ENCODE data around the gene WWC1. TPM values are rescaled to one million over a fixed set of nuclear protein-coding genes. Genes with fewer than 3 reads are reported as not detected.

WWC1 gene
- total and polyA plus RNA-seq, 10 of the 15 experiments (the other 5 are each of a cell fraction or from before 2014, with no cell fraction given) = 0.50 to 7.8 (median 2.5) TPM

GRCh38 chr5:168328814-168329213 is 37.4 kb downstream of the WWC1 start (continued):
- TF ChIP-seq PAX5 (IDR thresholded peaks at IDR 0.05; ENCODE audit: borderline replicate concordance, low read depth, low read length) (no peak), CEBPB (IDR thresholded peaks at IDR 0.05; ENCODE audit: borderline replicate concordance in 1 of 2, low read depth in 2 of 2, low read length in 2 of 2) (no peak), IKZF2 (IDR thresholded peaks at IDR 0.05) (0 out of 4 replicates have a peak, but pooled peaks of 1 of the 2 experiments have one; percentile 12), NR2F1 (conservative IDR thresholded peaks at IDR 0.05) (no peak), NFYA (IDR thresholded peaks at IDR 0.05; ENCODE audit: borderline replicate concordance, low read depth, low read length) (no peak), ZNF24 (IDR thresholded peaks at IDR 0.05) (no peak), BHLHE40 (IDR thresholded peaks at IDR 0.05; ENCODE audit: borderline replicate concordance in 1 of 2, low read depth in 2 of 2, low read length in 1 of 2) (0 out of 4 replicates have a peak, but pooled peaks have one; percentile 12 to 22), ATF7 (IDR thresholded peaks at IDR 0.05; ENCODE audit: low read depth) (peak; percentile 65), ZNF384 (IDR thresholded peaks at IDR 0.05; ENCODE audit: borderline replicate concordance, low read depth, low read length) (no peak), NR2C2 (IDR thresholded peaks at IDR 0.05; ENCODE audit: borderline replicate concordance, control insufficient read depth, insufficient read length, low read depth) (no peak), WRNIP1 (IDR thresholded peaks at IDR 0.05; ENCODE audit: borderline replicate concordance, low read depth, low read length) (no peak), ETV6 (conservative IDR thresholded peaks at IDR 0.05 in 1 of 2, IDR thresholded peaks at IDR 0.05 in 1 of 2; ENCODE audit: borderline replicate concordance in 1 of 2, low read depth in 1 of 2) (no peak), ELK1 (IDR thresholded peaks at IDR 0.05; ENCODE audit: low read depth, low read length) (no peak), TCF7 (IDR thresholded peaks at IDR 0.05; ENCODE audit: borderline replicate concordance) (no peak), IRF4 (IDR thresholded peaks at IDR 0.05; ENCODE audit: low read depth, low read length) (no peak), SMARCA5 (IDR thresholded peaks at IDR 0.05) (no peak)
- TF ChIP-seq, protein P1, sequence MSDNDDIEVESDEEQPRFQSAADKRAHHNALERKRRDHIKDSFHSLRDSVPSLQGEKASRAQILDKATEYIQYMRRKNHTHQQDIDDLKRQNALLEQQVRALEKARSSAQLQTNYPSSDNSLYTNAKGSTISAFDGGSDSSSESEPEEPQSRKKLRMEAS (IDR thresholded peaks at IDR 0.05; ENCODE audit: low read depth, low read length) = no peak
- TF ChIP-seq, protein P2, sequence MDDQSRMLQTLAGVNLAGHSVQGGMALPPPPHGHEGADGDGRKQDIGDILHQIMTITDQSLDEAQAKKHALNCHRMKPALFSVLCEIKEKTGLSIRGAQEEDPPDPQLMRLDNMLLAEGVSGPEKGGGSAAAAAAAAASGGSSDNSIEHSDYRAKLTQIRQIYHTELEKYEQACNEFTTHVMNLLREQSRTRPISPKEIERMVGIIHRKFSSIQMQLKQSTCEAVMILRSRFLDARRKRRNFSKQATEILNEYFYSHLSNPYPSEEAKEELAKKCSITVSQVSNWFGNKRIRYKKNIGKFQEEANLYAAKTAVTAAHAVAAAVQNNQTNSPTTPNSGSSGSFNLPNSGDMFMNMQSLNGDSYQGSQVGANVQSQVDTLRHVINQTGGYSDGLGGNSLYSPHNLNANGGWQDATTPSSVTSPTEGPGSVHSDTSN (IDR thresholded peaks at IDR 0.05; ENCODE audit: insufficient replicate concordance, low read depth, low read length) = no peak
- TF ChIP-seq, protein P3, sequence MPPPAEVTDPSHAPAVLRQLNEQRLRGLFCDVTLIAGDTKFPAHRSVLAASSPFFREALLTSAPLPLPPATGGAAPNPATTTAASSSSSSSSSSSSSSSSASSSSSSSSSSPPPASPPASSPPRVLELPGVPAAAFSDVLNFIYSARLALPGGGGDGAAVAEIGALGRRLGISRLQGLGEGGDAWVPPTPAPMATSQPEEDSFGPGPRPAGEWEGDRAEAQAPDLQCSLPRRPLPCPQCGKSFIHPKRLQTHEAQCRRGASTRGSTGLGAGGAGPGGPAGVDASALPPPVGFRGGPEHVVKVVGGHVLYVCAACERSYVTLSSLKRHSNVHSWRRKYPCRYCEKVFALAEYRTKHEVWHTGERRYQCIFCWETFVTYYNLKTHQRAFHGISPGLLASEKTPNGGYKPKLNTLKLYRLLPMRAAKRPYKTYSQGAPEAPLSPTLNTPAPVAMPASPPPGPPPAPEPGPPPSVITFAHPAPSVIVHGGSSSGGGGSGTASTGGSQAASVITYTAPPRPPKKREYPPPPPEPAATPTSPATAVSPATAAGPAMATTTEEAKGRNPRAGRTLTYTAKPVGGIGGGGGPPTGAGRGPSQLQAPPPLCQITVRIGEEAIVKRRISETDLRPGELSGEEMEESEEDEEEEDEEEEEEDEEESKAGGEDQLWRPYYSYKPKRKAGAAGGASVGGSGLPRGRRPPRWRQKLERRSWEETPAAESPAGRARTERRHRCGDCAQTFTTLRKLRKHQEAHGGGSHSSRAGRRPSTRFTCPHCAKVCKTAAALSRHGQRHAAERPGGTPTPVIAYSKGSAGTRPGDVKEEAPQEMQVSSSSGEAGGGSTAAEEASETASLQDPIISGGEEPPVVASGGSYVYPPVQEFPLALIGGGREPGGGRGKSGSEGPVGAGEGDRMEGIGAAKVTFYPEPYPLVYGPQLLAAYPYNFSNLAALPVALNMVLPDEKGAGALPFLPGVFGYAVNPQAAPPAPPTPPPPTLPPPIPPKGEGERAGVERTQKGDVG (CRISPR knock-in tag; IDR thresholded peaks at IDR 0.05) = no peak
- TF ChIP-seq, protein P4, sequence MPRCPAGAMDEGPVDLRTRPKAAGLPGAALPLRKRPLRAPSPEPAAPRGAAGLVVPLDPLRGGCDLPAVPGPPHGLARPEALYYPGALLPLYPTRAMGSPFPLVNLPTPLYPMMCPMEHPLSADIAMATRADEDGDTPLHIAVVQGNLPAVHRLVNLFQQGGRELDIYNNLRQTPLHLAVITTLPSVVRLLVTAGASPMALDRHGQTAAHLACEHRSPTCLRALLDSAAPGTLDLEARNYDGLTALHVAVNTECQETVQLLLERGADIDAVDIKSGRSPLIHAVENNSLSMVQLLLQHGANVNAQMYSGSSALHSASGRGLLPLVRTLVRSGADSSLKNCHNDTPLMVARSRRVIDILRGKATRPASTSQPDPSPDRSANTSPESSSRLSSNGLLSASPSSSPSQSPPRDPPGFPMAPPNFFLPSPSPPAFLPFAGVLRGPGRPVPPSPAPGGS (IDR thresholded peaks at IDR 0.05; ENCODE audit: borderline replicate concordance, insufficient read depth, low read depth, low read length, poor library complexity, severe bottlenecking) = no peak
- TF ChIP-seq, protein P5, sequence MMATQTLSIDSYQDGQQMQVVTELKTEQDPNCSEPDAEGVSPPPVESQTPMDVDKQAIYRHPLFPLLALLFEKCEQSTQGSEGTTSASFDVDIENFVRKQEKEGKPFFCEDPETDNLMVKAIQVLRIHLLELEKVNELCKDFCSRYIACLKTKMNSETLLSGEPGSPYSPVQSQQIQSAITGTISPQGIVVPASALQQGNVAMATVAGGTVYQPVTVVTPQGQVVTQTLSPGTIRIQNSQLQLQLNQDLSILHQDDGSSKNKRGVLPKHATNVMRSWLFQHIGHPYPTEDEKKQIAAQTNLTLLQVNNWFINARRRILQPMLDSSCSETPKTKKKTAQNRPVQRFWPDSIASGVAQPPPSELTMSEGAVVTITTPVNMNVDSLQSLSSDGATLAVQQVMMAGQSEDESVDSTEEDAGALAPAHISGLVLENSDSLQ (IDR thresholded peaks at IDR 0.05) = no peak
